Measurements from ENCODE around the gene CD99. TPM values are rescaled to one million over a fixed set of nuclear protein-coding genes. Genes with fewer than 3 reads are reported as not detected.

Gene CD99
- total and polyA plus RNA-seq, 2 donors (not counting 1 experiment from before 2014, with no cell fraction given) = 177 to 551 TPM

GRCh38 chrX:2643880-2644279 lies 47.2 kb upstream of the CD99 start:
- H3K9me3 ChIP-seq (ENCODE audit: control insufficient read depth, insufficient read depth, low read depth, low read length) = no peaks in the 10 kb centered on the region
- H3K27ac ChIP-seq (ENCODE audit: insufficient read depth, low read length) = no peak overlapping the region
- no peak overlapping the region for H3K4me3 ChIP-seq (replicated peaks in 1 of 4; ENCODE audit: control extremely low read depth in 1 of 4, insufficient read depth in 1 of 4, low read depth in 3 of 4, low read length in 4 of 4)
- H3K9ac ChIP-seq (ENCODE audit: insufficient read depth, low read length) = no peak overlapping the region
- H3K4me1 ChIP-seq (ENCODE audit: control insufficient read depth, extremely low read depth, insufficient read depth, low read length) = no peaks in the 10 kb centered on the region
- H3K27me3 ChIP-seq (ENCODE audit: control insufficient read depth, insufficient read depth, low read length) = no peaks in the 10 kb centered on the region
- H3K79me2 ChIP-seq (ENCODE audit: control insufficient read depth, insufficient read depth, low read length) = no peaks in the 10 kb centered on the region
- TF ChIP-seq, protein P1, sequence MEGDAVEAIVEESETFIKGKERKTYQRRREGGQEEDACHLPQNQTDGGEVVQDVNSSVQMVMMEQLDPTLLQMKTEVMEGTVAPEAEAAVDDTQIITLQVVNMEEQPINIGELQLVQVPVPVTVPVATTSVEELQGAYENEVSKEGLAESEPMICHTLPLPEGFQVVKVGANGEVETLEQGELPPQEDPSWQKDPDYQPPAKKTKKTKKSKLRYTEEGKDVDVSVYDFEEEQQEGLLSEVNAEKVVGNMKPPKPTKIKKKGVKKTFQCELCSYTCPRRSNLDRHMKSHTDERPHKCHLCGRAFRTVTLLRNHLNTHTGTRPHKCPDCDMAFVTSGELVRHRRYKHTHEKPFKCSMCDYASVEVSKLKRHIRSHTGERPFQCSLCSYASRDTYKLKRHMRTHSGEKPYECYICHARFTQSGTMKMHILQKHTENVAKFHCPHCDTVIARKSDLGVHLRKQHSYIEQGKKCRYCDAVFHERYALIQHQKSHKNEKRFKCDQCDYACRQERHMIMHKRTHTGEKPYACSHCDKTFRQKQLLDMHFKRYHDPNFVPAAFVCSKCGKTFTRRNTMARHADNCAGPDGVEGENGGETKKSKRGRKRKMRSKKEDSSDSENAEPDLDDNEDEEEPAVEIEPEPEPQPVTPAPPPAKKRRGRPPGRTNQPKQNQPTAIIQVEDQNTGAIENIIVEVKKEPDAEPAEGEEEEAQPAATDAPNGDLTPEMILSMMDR (conservative IDR thresholded peaks at IDR 0.05 in 1 of 2, IDR thresholded peaks at IDR 0.05 in 1 of 2; ENCODE audit: low read depth in 1 of 2, low read length in 2 of 2) = no peak
- no peak for TF ChIP-seq EZH2 (IDR thresholded peaks at IDR 0.05; ENCODE audit: low read length, missing control alignments)
- no peaks in the 10 kb centered on the region for H4K20me1 ChIP-seq (ENCODE audit: control insufficient read depth, extremely low read depth, insufficient read depth, low read length)
- DNase-seq (ENCODE audit: low read depth in 2 of 2) = no peak
- H3K4me2 ChIP-seq (ENCODE audit: extremely low read depth, insufficient read depth, low read length) = no peak overlapping the region
- H2AFZ ChIP-seq (ENCODE audit: low read length) = no peak overlapping the region
- no peaks in the 10 kb centered on the region for H3K36me3 ChIP-seq (ENCODE audit: control insufficient read depth, insufficient read depth, low read length)

DNA sequence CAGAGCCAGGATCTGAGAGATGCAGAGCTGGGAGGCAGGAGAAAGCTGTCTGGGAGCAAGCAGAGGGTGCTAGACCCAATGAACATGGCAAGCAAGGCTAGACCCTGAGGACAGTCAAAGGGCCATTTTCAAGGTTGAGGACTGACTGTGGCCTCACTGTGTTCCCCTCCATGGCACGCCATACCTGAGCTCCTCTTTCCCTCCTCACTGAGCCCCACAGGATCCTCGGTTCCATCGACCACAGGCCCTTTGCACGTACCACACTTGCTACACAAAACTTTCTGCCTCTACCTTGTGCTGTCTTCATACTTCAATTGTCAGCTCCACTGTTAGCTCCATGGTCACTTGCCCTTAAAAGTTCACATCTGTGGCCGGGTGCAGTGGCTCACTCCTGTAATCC lies 45.5 kb upstream of the CD99 start:
- Histone ChIP-seq H3K4me2 (ENCODE audit: extremely low read depth, insufficient read depth, low read length) (no peak overlapping the region), H3K9ac (ENCODE audit: insufficient read depth, low read length) (no peak overlapping the region), H3K4me1 (ENCODE audit: control insufficient read depth, extremely low read depth, insufficient read depth, low read length) (no peaks in the 10 kb centered on the region), H3K36me3 (ENCODE audit: control insufficient read depth, insufficient read depth, low read length) (no peaks in the 10 kb centered on the region), H4K20me1 (ENCODE audit: control insufficient read depth, extremely low read depth, insufficient read depth, low read length) (no peaks in the 10 kb centered on the region), H3K4me3 (replicated peaks in 1 of 4; ENCODE audit: control extremely low read depth in 1 of 4, insufficient read depth in 1 of 4, low read depth in 3 of 4, low read length in 4 of 4) (no peak overlapping the region), H3K27ac (ENCODE audit: insufficient read depth, low read length) (no peak overlapping the region), H3K9me3 (ENCODE audit: control insufficient read depth, insufficient read depth, low read depth, low read length) (no peaks in the 10 kb centered on the region), H3K27me3 (ENCODE audit: control insufficient read depth, insufficient read depth, low read length) (no peaks in the 10 kb centered on the region), H2AFZ (ENCODE audit: low read length) (no peak overlapping the region), H3K79me2 (ENCODE audit: control insufficient read depth, insufficient read depth, low read length) (no peaks in the 10 kb centered on the region)
- DNase-seq (ENCODE audit: low read depth in 2 of 2) = no peak
- TF ChIP-seq, protein P1 (conservative IDR thresholded peaks at IDR 0.05 in 1 of 2, IDR thresholded peaks at IDR 0.05 in 1 of 2; ENCODE audit: low read depth in 1 of 2, low read length in 2 of 2) = no peak
- TF ChIP-seq EZH2 (IDR thresholded peaks at IDR 0.05; ENCODE audit: low read length, missing control alignments) = no peak

GRCh38 chrX:2647627-2648026 lies 43.5 kb upstream of the CD99 start:
- Histone ChIP-seq H3K4me3 (replicated peaks in 1 of 4; ENCODE audit: control extremely low read depth in 1 of 4, insufficient read depth in 1 of 4, low read depth in 3 of 4, low read length in 4 of 4) (no peak overlapping the region), H3K9me3 (ENCODE audit: control insufficient read depth, insufficient read depth, low read depth, low read length) (no peaks in the 10 kb centered on the region), H3K9ac (ENCODE audit: insufficient read depth, low read length) (no peak overlapping the region), H3K36me3 (ENCODE audit: control insufficient read depth, insufficient read depth, low read length) (no peaks in the 10 kb centered on the region), H4K20me1 (ENCODE audit: control insufficient read depth, extremely low read depth, insufficient read depth, low read length) (no peaks in the 10 kb centered on the region), H3K4me2 (ENCODE audit: extremely low read depth, insufficient read depth, low read length) (no peak overlapping the region), H3K27ac (ENCODE audit: insufficient read depth, low read length) (no peak overlapping the region), H3K27me3 (ENCODE audit: control insufficient read depth, insufficient read depth, low read length) (no peaks in the 10 kb centered on the region), H3K4me1 (ENCODE audit: control insufficient read depth, extremely low read depth, insufficient read depth, low read length) (no peaks in the 10 kb centered on the region), H2AFZ (ENCODE audit: low read length) (no peak overlapping the region), H3K79me2 (ENCODE audit: control insufficient read depth, insufficient read depth, low read length) (no peaks in the 10 kb centered on the region)
- DNase-seq (ENCODE audit: low read depth in 2 of 2) = no peak
- TF ChIP-seq, protein P1 (conservative IDR thresholded peaks at IDR 0.05 in 1 of 2, IDR thresholded peaks at IDR 0.05 in 1 of 2; ENCODE audit: low read depth in 1 of 2, low read length in 2 of 2) = no peak
- TF ChIP-seq EZH2 (IDR thresholded peaks at IDR 0.05; ENCODE audit: low read length, missing control alignments) = no peak

Measured in fibroblast of lung (primary cell).